Measurements from ENCODE around the gene ADAMTS10. TPM values are rescaled to one million over a fixed set of nuclear protein-coding genes. Genes with fewer than 3 reads are reported as not detected.

ADAMTS10 gene
- total and polyA plus RNA-seq, 2 of the 8 experiments (the other 6 are each of a cell fraction or from before 2014, with no cell fraction given), result 6.9 to 17.4 TPM

- Histone ChIP-seq H3K4me2 (ENCODE audit: insufficient read depth in 1 of 2, low read depth in 2 of 2, low read length in 2 of 2) (no peak overlapping the region), H3K9me3 (ENCODE audit: insufficient read depth in 2 of 2, low read depth in 1 of 2, low read length in 1 of 2) (no peaks in the 10 kb centered on the region), H3K56ac (replicated peaks; ENCODE audit: insufficient read length, low read depth, low read length) (no peak overlapping the region), H3K4me1 (replicated peaks in 1 of 4; ENCODE audit: control insufficient read depth in 3 of 4, insufficient read depth in 4 of 4, low read length in 3 of 4) (no peaks in the 10 kb centered on the region; a peak in 1 of 7 replicates), H3K23me2 (ENCODE audit: low read depth, low read length) (no peaks in the 10 kb centered on the region), H3K14ac (ENCODE audit: insufficient read length) (no peak overlapping the region), H3K36me3 (ENCODE audit: control insufficient read depth in 2 of 4, insufficient read depth in 4 of 4, low read length in 3 of 4) (no peaks in the 10 kb centered on the region; a peak in 1 of 8 replicates), H3K27ac (ENCODE audit: low read depth, low read length) (no peak overlapping the region), H3K79me1 (ENCODE audit: low read depth, low read length) (no peaks in the 10 kb centered on the region), H3K4ac (replicated peaks; ENCODE audit: insufficient read length, low read depth, low read length) (no peak overlapping the region), H3K23ac (ENCODE audit: insufficient read length) (no peak overlapping the region), H2AK5ac (ENCODE audit: low read depth, low read length) (no peak overlapping the region), H2BK12ac (ENCODE audit: low read depth, low read length) (no peak overlapping the region), H2BK120ac (replicated peaks; ENCODE audit: low read depth, low read length) (no peak overlapping the region), H3K9ac (replicated peaks in 1 of 4; ENCODE audit: extremely low read depth in 1 of 4, low read depth in 3 of 4, low read length in 3 of 4) (no peak overlapping the region), H4K91ac (replicated peaks; ENCODE audit: insufficient read length, low read length) (no peak overlapping the region), H2AFZ (ENCODE audit: low read length) (no peak overlapping the region), H4K5ac (ENCODE audit: insufficient read length, low read depth, low read length) (no peak overlapping the region), H3K79me2 (ENCODE audit: control insufficient read depth in 1 of 2, insufficient read depth in 2 of 2, low read length in 2 of 2) (no peaks in the 10 kb centered on the region), H3K18ac (ENCODE audit: extremely low read depth, low read length) (no peak overlapping the region), H2BK5ac (ENCODE audit: low read depth, low read length) (no peak overlapping the region), H2BK20ac (ENCODE audit: low read length) (no peak overlapping the region), H2BK15ac (ENCODE audit: low read length) (no peak overlapping the region), H3K27me3 (replicated peaks in 1 of 4; ENCODE audit: control insufficient read depth in 3 of 4, extremely low read depth in 1 of 4, insufficient read depth in 3 of 4, low read length in 3 of 4) (no peaks in the 10 kb centered on the region), H4K20me1 (replicated peaks in 1 of 2; ENCODE audit: control insufficient read depth in 1 of 2, insufficient read depth in 2 of 2, low read length in 2 of 2) (no peaks in the 10 kb centered on the region), H3K4me3 (ENCODE audit: extremely low read depth in 1 of 4, insufficient read depth in 2 of 4, low read depth in 3 of 4, low read length in 4 of 4) (no peak overlapping the region), H4K8ac (ENCODE audit: extremely low read depth, insufficient read depth, low read length) (no peak overlapping the region; the same call in 1 of the 2 replicates)
- FAIRE-seq (no peak), DNase-seq (ENCODE audit: low read depth in 1 of 2, low spot score in 2 of 2) (no peak)
- 96% methylated on average over 15 of the region's 15 CpGs; no CpG with 5 or more reads in 1 of the 2 experiments for WGBS, 2 experiments (ENCODE audit: extremely low coverage in 1 of 2, insufficient coverage in 1 of 2, insufficient read length in 1 of 2, insufficient replicate concordance in 2 of 2, low coverage in 1 of 2, low lambda C conversion rate in 2 of 2, missing lambda C conversion rate in 1 of 2)
- ChIA-PET POLR2A (ENCODE audit: partially characterized antibody) (interaction anchor here (1.0 to 4.0 kb wide), 4 partner anchors 11 to 32 kb away, joined by 3 to 13 read pairs (median 4); no protein-coding TSS in a partner anchor), CTCF (ENCODE audit: partially characterized antibody) (interaction anchor here (1.1 to 2.4 kb wide), 3 partner anchors 9 to 36 kb away, joined by 3 to 6 read pairs (median 3); no protein-coding TSS in a partner anchor)
- TF ChIP-seq, protein P1, sequence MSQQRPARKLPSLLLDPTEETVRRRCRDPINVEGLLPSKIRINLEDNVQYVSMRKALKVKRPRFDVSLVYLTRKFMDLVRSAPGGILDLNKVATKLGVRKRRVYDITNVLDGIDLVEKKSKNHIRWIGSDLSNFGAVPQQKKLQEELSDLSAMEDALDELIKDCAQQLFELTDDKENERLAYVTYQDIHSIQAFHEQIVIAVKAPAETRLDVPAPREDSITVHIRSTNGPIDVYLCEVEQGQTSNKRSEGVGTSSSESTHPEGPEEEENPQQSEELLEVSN (IDR thresholded peaks at IDR 0.05), result no peak
- no peak for TF ChIP-seq CEBPB (IDR thresholded peaks at IDR 0.05; ENCODE audit: low read depth, low read length)
- no peak for TF ChIP-seq EGR1 (IDR thresholded peaks at IDR 0.05; ENCODE audit: borderline replicate concordance, low read depth, low read length)
- no peak for TF ChIP-seq CHD1 (IDR thresholded peaks at IDR 0.05; ENCODE audit: low read depth, low read length)
- no peak for TF ChIP-seq BCL11A (IDR thresholded peaks at IDR 0.05; ENCODE audit: low read depth in 2 of 2, low read length in 2 of 2)
- no peak for TF ChIP-seq POLR2AphosphoS5 (IDR thresholded peaks at IDR 0.05; ENCODE audit: low read depth, low read length)
- no peak for TF ChIP-seq ASH2L (IDR thresholded peaks at IDR 0.05; ENCODE audit: low read length)
- TF ChIP-seq SIX5 (IDR thresholded peaks at IDR 0.05; ENCODE audit: low read depth, low read length), result no peak
- TF ChIP-seq JUN (IDR thresholded peaks at IDR 0.05; ENCODE audit: low read depth, low read length), result no peak
- no peak for TF ChIP-seq KDM4A (IDR thresholded peaks at IDR 0.05; ENCODE audit: low read depth, low read length, severe bottlenecking)
- TF ChIP-seq SUZ12 (IDR thresholded peaks at IDR 0.05; ENCODE audit: low read length), result no peak
Observed at GRCh38 chr19:8550070-8550469, 60.4 kb downstream of the ADAMTS10 start.
